A549 (cell line): ENCODE data around the gene PCBP4. TPM values are rescaled to one million over a fixed set of nuclear protein-coding genes. Genes with fewer than 3 reads are reported as not detected.

Source experiments
- ATAC-seq, 2 experiments: fragments of 200-7000 bp in 1 of 2; fragments of >200 bp in 1 of 2; cut with Nextera tagmentation in 1 of 2; cut with Tn5 transposase in 1 of 2; 3 replicates each; pipeline versions ENCODE4 v1.8.0 to v1.9.1; 2018 to 2020; ENCODE audit warnings: mild to moderate bottlenecking in 1 of 2, moderate library complexity in 1 of 2
- CTCF ChIA-PET: fragments of 300-600 bp; sonication (Branson Sonifier 250); formaldehyde crosslinking; extraction: SDS; loops from one replicate; lab custom pipeline; 2021; ENCODE audit warnings: antibody characterized with exemption, inconsistent platforms; lab: Yijun Ruan, JAX
- POLR2A ChIA-PET: fragments of 350-600 bp; formaldehyde crosslinking; extraction: SDS; loops from one replicate; lab custom pipeline; 2021; ENCODE audit warnings: antibody characterized with exemption, inconsistent platforms; lab: Yijun Ruan, JAX
- DNase-seq, 2 experiments: peaks; one replicate each; pipeline versions ENCODE4 v3.0.0 to v3.0.0-alpha.2; 2011 to 2016; ENCODE audit warnings: low read depth in 1 of 2, low spot score in 1 of 2
- FAIRE-seq: peaks from 2 replicates; lab custom pipeline; 2011; peaks lifted over from hg19 to GRCh38; lab: Jason Lieb, UNC
- H3K27ac ChIP-seq, 2 experiments: fragments of >200 bp; sonication (Bioruptor Twin); formaldehyde crosslinking; 3 replicates each; pipeline ENCODE4 v1.5.1; 2016 to 2017
- H3K4me1 ChIP-seq: fragments of >200 bp; sonication (Bioruptor Twin); formaldehyde crosslinking; 3 replicates; pipeline ENCODE4 v1.6.1; 2016
- H3K4me2 ChIP-seq: fragments of >200 bp; sonication (Bioruptor Twin); formaldehyde crosslinking; 3 replicates; pipeline ENCODE4 v1.6.1; 2016
- H3K4me3 ChIP-seq: fragments of >200 bp; sonication (Bioruptor Twin); formaldehyde crosslinking; 3 replicates; pipeline ENCODE4 v1.5.1; 2016
- H3K9me3 ChIP-seq: fragments of >200 bp; sonication (Bioruptor Twin); formaldehyde crosslinking; 3 replicates; pipeline ENCODE4 v1.6.1; 2016
- ATOH8 ChIP-seq: fragments of 250-450 bp; sonication (Bioruptor Pico); IDR thresholded peaks from 2 replicates; pipeline ENCODE4 v1.5.0; 2020; ENCODE audit warnings: low read depth, mild to moderate bottlenecking, moderate library complexity
- BCL3 ChIP-seq: fragments of >200 bp; sonication (Bioruptor Twin); formaldehyde crosslinking; IDR thresholded peaks from 3 replicates; pipeline ENCODE4 v1.6.1; 2016
- CBX2 ChIP-seq: fragments of 200-600 bp; sonication (generic); IDR thresholded peaks from 2 replicates; pipeline ENCODE4 v1.6.1; 2016; ENCODE audit warnings: low read depth, mild to moderate bottlenecking, borderline replicate concordance
- CHD2 ChIP-seq: fragments of 150-350 bp; IDR thresholded peaks from 2 replicates; pipeline ENCODE4 v1.6.1; 2014; ENCODE audit warnings: low read length; ENCODE audit not compliant: partially characterized antibody
- EHMT2 ChIP-seq: fragments of 200-600 bp; sonication (generic); IDR thresholded peaks from 2 replicates; pipeline ENCODE4 v1.6.1; 2016; ENCODE audit warnings: antibody characterized with exemption, low read depth, mild to moderate bottlenecking, moderate library complexity
- FOSB ChIP-seq: fragments of 250-450 bp; sonication (Bioruptor Pico); IDR thresholded peaks from 2 replicates; pipeline ENCODE4 v1.5.0; 2020; ENCODE audit warnings: mild to moderate bottlenecking, moderate library complexity
- FOXS1 ChIP-seq: fragments of 250-450 bp; sonication (Bioruptor Pico); IDR thresholded peaks from 2 replicates; pipeline ENCODE4 v1.5.0; 2020; ENCODE audit warnings: mild to moderate bottlenecking, moderate library complexity
- HDAC2 ChIP-seq: fragments of 200-600 bp; sonication (generic); IDR thresholded peaks from 2 replicates; pipeline ENCODE4 v1.6.1; 2016
- HOXA7 ChIP-seq: fragments of 250-450 bp; sonication (Bioruptor Pico); IDR thresholded peaks from 2 replicates; pipeline ENCODE4 v1.5.0; 2020; ENCODE audit warnings: mild to moderate bottlenecking, moderate library complexity
- HOXB5 ChIP-seq: fragments of 250-450 bp; sonication (Bioruptor Pico); IDR thresholded peaks from 2 replicates; pipeline ENCODE4 v1.5.0; 2020; ENCODE audit warnings: mild to moderate bottlenecking, moderate library complexity
- JUN ChIP-seq, 2 experiments: fragments of >200 bp; sonication (Bioruptor Twin); formaldehyde crosslinking; IDR thresholded peaks; 2 replicates in 1 of 2; 3 replicates in 1 of 2; pipeline ENCODE4 v1.6.1; 2016 to 2017
- KDM1A ChIP-seq: fragments of 200-600 bp; sonication (generic); IDR thresholded peaks from 2 replicates; pipeline ENCODE4 v1.6.1; 2016; ENCODE audit warnings: low read depth, mild to moderate bottlenecking
- POLR2A ChIP-seq: IDR thresholded peaks from 2 replicates; pipeline ENCODE4 v1.6.1; 2012; ENCODE audit warnings: mild to moderate bottlenecking, low read length
- RARB ChIP-seq: fragments of 250-450 bp; sonication (Bioruptor Pico); IDR thresholded peaks from 2 replicates; pipeline ENCODE4 v1.8.0; 2021; ENCODE audit warnings: mild to moderate bottlenecking, moderate library complexity
- RFX5 ChIP-seq: fragments of 450-650 bp; IDR thresholded peaks from 2 replicates; pipeline ENCODE4 v1.7.1; 2014; ENCODE audit warnings: antibody characterized with exemption, mild to moderate bottlenecking, moderate library complexity
- SMC3 ChIP-seq: fragments of >200 bp; sonication (Bioruptor Twin); formaldehyde crosslinking; IDR thresholded peaks from 3 replicates; pipeline ENCODE4 v1.6.1; 2018; ENCODE audit warnings: inconsistent platforms
- TFCP2L1 ChIP-seq: fragments of 250-450 bp; sonication (Bioruptor Pico); IDR thresholded peaks from 2 replicates; pipeline ENCODE4 v1.5.0; 2021; ENCODE audit warnings: mild to moderate bottlenecking
- TP53 ChIP-seq: fragments of 250-450 bp; sonication (Bioruptor Pico); IDR thresholded peaks from 2 replicates; pipeline ENCODE4 v1.5.0; 2021; ENCODE audit warnings: mild to moderate bottlenecking, moderate library complexity
- ZFP36 ChIP-seq: fragments of 450-650 bp; IDR thresholded peaks from 2 replicates; pipeline ENCODE4 v1.6.1; 2014; ENCODE audit warnings: borderline replicate concordance; ENCODE audit not compliant: partially characterized antibody
- WGBS: methylation state at CpG from one replicate; pipeline ENCODE4 v1.1.6; 2017; ENCODE audit errors: missing lambda C conversion rate; 5-methylcytosine and 5-hydroxymethylcytosine counted together
- polyA plus RNA-seq, 4 experiments: library from polyadenylated mRNA; depleted of rRNA in 3 of 4; stranded (reverse); fragments of >200 nt; fragmentation: RNase III in 1 of 4; extraction: RNeasy Plus Mini Kit Qiagen cat#74134 plus additional on column Dnase treatment in 1 of 4; gene quantifications; 2 replicates in 3 of 4; 3 replicates in 1 of 4; pipeline ENCODE4 v1.2.3, GENCODE V29; 2011 to 2017
- TF ChIP-seq, protein P1 (sequence below): fragments of >200 bp; sonication (Bioruptor Twin); formaldehyde crosslinking; IDR thresholded peaks from 3 replicates; pipeline ENCODE4 v1.5.1; 2016
- TF ChIP-seq, protein P2 (sequence below): IDR thresholded peaks from 2 replicates; pipeline ENCODE4 v1.6.1; 2012
- TF ChIP-seq, protein P3 (sequence below): IDR thresholded peaks from 2 replicates; pipeline ENCODE4 v1.6.1; 2012
- TF ChIP-seq, protein P4 (sequence below): fragments of 450-650 bp; IDR thresholded peaks from 2 replicates; pipeline ENCODE4 v1.6.1; 2014; ENCODE audit warnings: antibody characterized with exemption

Gene PCBP4
- polyA plus RNA-seq, 2 of the 4 experiments (the other 2 are of a cell fraction), result 8.6 to 10.9 TPM

DNA sequence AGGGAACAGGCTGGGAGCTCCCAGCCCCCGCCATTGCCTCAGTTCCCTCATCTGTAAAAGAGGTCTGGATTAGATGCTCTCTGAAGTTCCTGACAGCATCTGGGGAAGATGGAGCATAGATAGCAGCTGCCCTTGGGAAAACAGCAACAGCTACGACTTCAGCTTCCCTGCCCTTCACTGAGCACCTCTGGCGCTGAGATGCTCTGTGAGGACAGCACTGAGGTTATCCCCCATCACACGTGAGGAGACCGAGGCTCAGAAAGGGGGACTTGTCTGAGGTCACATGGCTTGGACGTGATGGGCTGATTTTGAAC, 39.5 kb upstream of the PCBP4 start (continued):
- TF ChIP-seq, protein P1, sequence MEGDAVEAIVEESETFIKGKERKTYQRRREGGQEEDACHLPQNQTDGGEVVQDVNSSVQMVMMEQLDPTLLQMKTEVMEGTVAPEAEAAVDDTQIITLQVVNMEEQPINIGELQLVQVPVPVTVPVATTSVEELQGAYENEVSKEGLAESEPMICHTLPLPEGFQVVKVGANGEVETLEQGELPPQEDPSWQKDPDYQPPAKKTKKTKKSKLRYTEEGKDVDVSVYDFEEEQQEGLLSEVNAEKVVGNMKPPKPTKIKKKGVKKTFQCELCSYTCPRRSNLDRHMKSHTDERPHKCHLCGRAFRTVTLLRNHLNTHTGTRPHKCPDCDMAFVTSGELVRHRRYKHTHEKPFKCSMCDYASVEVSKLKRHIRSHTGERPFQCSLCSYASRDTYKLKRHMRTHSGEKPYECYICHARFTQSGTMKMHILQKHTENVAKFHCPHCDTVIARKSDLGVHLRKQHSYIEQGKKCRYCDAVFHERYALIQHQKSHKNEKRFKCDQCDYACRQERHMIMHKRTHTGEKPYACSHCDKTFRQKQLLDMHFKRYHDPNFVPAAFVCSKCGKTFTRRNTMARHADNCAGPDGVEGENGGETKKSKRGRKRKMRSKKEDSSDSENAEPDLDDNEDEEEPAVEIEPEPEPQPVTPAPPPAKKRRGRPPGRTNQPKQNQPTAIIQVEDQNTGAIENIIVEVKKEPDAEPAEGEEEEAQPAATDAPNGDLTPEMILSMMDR, result no peak
- TF ChIP-seq FOSB (CRISPR knock-in tag), result no peak
- TF ChIP-seq, all 56 proteins: peak for 0

GRCh38 chr3:52006017-52006819, 39.0 kb upstream of the PCBP4 start:
- CTCF ChIA-PET, result interaction anchor here (1.8 to 7.3 kb wide), 5 partner anchors 10 to 214 kb away, joined by 4 to 218 read pairs (median 96); no protein-coding TSS in a partner anchor
- ATAC-seq (no peak), DNase-seq (no peak), FAIRE-seq (no peak)
- no peaks in the 10 kb centered on the region for H3K9me3 ChIP-seq
- H3K4me2 ChIP-seq, result no peak overlapping the region
- peaks cover 6% of the 10 kb centered on the region; the same call in 1 of the 3 replicates for H3K4me1 ChIP-seq
- no peak overlapping the region for H3K4me3 ChIP-seq
- TF ChIP-seq SMC3 (no peak), CHD2 (no peak), HDAC2 (no peak), BCL3 (no peak), ATOH8 (CRISPR knock-in tag) (no peak)
- WGBS, result 55% methylated on average over 4 of the region's 8 CpGs
- no peak overlapping the region for H3K27ac ChIP-seq
- POLR2A ChIA-PET, result no interaction called here

DNA sequence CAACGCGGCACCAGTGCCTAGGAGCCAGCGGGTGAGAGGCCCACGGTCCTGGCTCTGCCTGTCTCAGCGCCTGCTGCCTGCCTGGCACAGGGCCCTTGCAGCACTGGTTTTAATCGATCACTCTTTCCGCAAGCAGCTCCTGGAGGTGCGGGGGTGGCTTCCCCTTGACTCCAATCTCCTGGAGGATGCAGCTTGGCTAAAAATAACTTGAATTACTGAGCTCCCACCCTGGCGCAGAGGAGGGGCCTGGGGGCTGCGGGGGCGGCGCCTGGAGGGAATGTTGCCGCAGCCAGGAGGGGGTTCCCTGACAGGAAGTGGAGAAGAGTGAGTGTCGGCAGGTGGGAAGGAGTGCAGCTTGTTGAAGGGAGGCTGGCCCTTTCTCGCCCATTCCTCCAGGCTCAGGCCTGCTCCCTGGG, 38.3 kb upstream of the PCBP4 start:
- no peak overlapping the region for H3K4me2 ChIP-seq
- no peak for FAIRE-seq
- no peak for DNase-seq

DNA sequence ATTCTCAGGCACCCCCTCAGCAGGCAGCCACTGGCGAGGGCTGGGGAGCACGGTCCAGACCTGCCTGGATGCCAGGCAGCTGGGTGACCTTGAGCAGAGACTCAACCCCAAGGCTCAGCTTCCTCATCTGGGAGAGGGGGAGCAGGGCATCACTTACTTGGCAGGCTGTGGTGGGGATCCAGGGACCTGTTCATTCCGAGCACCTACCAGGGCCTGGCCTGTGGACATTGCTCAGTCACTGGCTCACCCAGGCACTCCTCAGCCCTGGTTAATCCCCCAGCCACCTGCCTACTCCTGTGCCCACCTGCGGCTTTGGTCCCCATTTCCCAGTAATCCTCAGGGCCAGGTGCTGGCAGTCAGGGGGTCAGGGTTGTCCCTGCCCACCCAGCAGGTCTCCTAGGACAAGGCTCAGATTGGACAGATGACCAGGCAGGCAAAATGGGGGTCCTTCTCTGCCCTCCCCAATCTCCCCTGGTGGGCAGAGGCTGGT, 37.7 kb upstream of the PCBP4 start:
- WGBS, result 100% methylated on average over 1 of the region's 4 CpGs
- no peaks in the 10 kb centered on the region for H3K9me3 ChIP-seq
- ATAC-seq, result no peak

More for the DNA sequence above, 38.3 kb upstream of the PCBP4 start:
- Histone ChIP-seq H3K9me3 (no peaks in the 10 kb centered on the region), H3K4me1 (peaks cover 6% of the 10 kb centered on the region; the same call in 1 of the 3 replicates), H3K27ac (no peak overlapping the region), H3K4me3 (no peak overlapping the region)
- no peak for ATAC-seq
- CTCF ChIA-PET, result interaction anchor here (1.8 to 7.3 kb wide), 5 partner anchors 11 to 215 kb away, joined by 4 to 218 read pairs (median 96); no protein-coding TSS in a partner anchor
- 68% methylated on average over 11 of the region's 15 CpGs for WGBS
- POLR2A ChIA-PET, result no interaction called here
- TF ChIP-seq HOXA7 (CRISPR knock-in tag) (no peak), RFX5 (no peak), KDM1A (no peak), CBX2 (no peak), POLR2A (no peak), EHMT2 (no peak), ZFP36 (no peak), TP53 (CRISPR knock-in tag) (no peak), FOSB (CRISPR knock-in tag) (no peak), RARB (CRISPR knock-in tag) (no peak)
- TF ChIP-seq, protein P2, sequence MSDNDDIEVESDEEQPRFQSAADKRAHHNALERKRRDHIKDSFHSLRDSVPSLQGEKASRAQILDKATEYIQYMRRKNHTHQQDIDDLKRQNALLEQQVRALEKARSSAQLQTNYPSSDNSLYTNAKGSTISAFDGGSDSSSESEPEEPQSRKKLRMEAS, result no peak

More for the DNA sequence above, 37.7 kb upstream of the PCBP4 start:
- H3K4me1 ChIP-seq, result peaks cover 6% of the 10 kb centered on the region; the same call in 1 of the 3 replicates
- ChIA-PET CTCF (interaction anchor here (1.1 to 7.3 kb wide), 9 partner anchors 12 to 215 kb away, joined by 3 to 218 read pairs (median 6); partner anchors contain the start of genes DUSP7 and PARP3), POLR2A (no interaction called here)
- TF ChIP-seq, protein P3, sequence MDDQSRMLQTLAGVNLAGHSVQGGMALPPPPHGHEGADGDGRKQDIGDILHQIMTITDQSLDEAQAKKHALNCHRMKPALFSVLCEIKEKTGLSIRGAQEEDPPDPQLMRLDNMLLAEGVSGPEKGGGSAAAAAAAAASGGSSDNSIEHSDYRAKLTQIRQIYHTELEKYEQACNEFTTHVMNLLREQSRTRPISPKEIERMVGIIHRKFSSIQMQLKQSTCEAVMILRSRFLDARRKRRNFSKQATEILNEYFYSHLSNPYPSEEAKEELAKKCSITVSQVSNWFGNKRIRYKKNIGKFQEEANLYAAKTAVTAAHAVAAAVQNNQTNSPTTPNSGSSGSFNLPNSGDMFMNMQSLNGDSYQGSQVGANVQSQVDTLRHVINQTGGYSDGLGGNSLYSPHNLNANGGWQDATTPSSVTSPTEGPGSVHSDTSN, result no peak
- TF ChIP-seq BCL3 (no peak), HOXB5 (no peak), TFCP2L1 (CRISPR knock-in tag) (no peak), FOXS1 (CRISPR knock-in tag) (no peak), FOSB (CRISPR knock-in tag) (no peak), JUN (IDR thresholded peaks at IDR 0.05) (no peak)
- TF ChIP-seq, protein P4, sequence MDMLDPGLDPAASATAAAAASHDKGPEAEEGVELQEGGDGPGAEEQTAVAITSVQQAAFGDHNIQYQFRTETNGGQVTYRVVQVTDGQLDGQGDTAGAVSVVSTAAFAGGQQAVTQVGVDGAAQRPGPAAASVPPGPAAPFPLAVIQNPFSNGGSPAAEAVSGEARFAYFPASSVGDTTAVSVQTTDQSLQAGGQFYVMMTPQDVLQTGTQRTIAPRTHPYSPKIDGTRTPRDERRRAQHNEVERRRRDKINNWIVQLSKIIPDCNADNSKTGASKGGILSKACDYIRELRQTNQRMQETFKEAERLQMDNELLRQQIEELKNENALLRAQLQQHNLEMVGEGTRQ, result no peak
- DNase-seq (no peak), FAIRE-seq (no peak)
- H3K4me3 ChIP-seq, result no peak overlapping the region
- H3K27ac ChIP-seq, result no peak overlapping the region
- no peak overlapping the region for H3K4me2 ChIP-seq
